ENCODE results near the gene DENND5A.
"Not testable (repeated sequence)": the region's sequence is repeated elsewhere in the genome, so short reads cannot be mapped to it uniquely, and the experiment has no call there.

DENND5A gene

GRCh38 chr11:9187616-9188015, 77.5 kb downstream of the DENND5A start:
- DNase-seq = no peak
- TF ChIP-seq POLR2A (IDR thresholded peaks at IDR 0.05; ENCODE audit: low read length) (no peak), GATA1 (IDR thresholded peaks at IDR 0.05; ENCODE audit: low read depth, low read length) (no peak)

DNA sequence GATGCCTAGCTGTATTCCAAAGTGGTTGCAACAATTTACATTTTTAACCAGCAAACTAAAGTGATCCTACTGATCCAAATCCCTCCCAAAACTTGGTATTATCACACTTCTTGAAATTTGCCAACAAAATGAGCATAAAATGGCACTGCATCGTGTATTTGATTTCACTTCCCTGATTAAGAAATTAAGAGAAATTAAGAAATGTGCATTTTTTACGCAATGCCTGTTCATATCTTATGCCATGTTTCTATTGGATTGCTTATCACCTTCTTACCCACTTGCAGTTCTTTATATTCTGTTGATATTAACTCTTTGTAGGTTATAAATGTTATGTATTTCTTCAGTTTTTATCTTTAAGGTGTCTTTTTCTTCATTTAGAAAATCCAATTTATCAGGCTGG, 80.6 kb downstream of the DENND5A start:
- TF ChIP-seq GATA1 (IDR thresholded peaks at IDR 0.05; ENCODE audit: low read depth, low read length) (no peak), POLR2A (IDR thresholded peaks at IDR 0.05; ENCODE audit: low read length) (no peak)
- DNase-seq = no peak

DNA sequence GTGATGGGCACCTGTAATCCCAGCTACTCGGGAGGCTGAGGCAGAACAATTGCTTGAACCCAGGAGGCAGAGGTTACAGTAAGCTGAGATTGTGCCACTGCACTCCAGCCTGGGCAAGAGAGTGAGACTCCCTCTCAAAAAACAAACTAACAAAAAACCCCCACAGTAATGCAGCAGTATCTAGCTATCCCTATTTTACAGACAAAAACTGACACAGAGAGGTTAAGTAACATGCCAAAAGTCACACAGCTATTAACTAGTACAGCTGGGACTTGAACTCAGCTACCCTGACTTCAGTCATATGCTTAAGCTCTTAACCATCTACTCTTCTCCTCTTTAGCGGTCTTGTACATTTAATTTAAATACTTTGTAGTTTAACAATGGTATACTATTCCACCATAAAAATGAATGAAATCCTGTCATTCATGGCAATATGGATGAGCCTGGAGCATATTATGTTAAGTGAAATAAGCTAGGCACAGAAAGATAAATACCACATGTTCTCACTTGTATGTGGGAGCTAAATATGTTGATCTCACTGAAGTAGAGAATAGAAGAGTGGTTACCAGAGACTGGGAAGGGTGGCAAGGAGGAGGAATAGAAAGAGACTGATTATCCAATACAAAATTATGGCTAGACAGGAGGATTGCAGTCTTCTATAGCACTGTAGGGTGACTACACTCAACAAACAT, 82.8 kb downstream of the DENND5A start:
- no peak for DNase-seq
- no peak for TF ChIP-seq POLR2A (IDR thresholded peaks at IDR 0.05; ENCODE audit: low read length)
- TF ChIP-seq GATA1 (IDR thresholded peaks at IDR 0.05; ENCODE audit: low read depth, low read length) = no peak

DNA sequence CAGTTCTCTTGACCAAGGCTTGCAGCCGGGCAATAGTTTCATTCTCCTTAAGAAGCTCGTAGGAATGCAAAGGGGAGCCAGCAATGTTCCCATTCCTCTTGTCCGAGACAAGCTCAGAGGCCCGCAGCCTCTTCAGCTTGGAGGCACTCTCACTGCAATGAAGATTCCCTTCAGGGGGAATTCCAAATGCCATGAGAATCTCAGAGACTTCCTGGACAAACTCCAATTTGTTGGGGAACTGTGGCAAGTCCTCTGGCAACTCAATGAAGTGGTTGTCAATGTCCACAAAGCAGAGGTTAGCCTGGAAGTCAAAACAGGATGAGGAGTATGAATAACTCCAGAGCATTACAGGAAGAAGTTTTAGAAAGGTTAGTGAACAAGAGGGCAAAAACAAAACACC, 84.4 kb downstream of the DENND5A start:
- TF ChIP-seq POLR2A (IDR thresholded peaks at IDR 0.05; ENCODE audit: low read length) (no peak), GATA1 (IDR thresholded peaks at IDR 0.05; ENCODE audit: low read depth, low read length) (no peak)
- DNase-seq = no peak

- DNase-seq = no peak
- TF ChIP-seq GATA1 (IDR thresholded peaks at IDR 0.05; ENCODE audit: low read depth, low read length) (no peak), POLR2A (IDR thresholded peaks at IDR 0.05; ENCODE audit: low read length) (no peak)
Measured at GRCh38 chr11:9179141-9179540, 86.0 kb downstream of the DENND5A start.

GRCh38 chr11:9178716-9179115, 86.4 kb downstream of the DENND5A start:
- TF ChIP-seq POLR2A (IDR thresholded peaks at IDR 0.05; ENCODE audit: low read length) (no peak), GATA1 (IDR thresholded peaks at IDR 0.05; ENCODE audit: low read depth, low read length) (no peak)
- DNase-seq = no peak

DNA sequence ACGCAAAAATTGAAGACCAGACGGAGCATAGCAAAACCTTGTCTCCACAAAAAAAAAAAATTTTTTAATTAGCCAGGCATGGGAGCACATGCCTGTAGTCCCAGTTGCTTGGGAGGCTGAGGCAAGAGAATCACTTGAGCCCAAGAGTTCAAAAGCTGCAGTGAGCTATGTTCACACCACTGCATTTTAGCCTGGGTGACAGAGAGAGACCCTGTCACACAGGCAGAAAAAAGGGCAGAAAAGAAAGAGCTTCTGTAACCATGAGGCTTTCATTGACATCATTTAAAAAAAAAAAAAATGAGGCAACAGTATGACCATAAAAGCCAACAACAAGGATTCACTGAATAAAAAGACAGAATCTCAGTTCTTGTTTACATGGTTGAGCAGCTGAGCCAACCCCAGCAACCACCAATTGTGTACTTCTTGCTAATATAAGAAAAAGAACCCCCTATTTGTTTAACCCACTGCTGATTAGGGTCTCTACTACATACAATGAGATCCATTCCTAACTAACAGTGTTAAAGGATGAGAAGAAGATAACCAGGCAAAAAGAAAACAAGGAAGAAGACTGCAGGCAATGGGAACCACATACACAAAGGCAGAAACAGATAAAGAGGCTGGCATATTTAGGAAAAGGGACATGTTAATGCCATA, 87.6 kb downstream of the DENND5A start:
- TF ChIP-seq GATA1 (IDR thresholded peaks at IDR 0.05; ENCODE audit: low read depth, low read length) (no peak), POLR2A (IDR thresholded peaks at IDR 0.05; ENCODE audit: low read length) (no peak)
- DNase-seq = no peak

GRCh38 chr11:9176550-9176949, 88.6 kb downstream of the DENND5A start:
- DNase-seq = no peak
- no peak for TF ChIP-seq POLR2A (IDR thresholded peaks at IDR 0.05; ENCODE audit: low read length)
- TF ChIP-seq GATA1 (IDR thresholded peaks at IDR 0.05; ENCODE audit: low read depth, low read length) = no peak

DNA sequence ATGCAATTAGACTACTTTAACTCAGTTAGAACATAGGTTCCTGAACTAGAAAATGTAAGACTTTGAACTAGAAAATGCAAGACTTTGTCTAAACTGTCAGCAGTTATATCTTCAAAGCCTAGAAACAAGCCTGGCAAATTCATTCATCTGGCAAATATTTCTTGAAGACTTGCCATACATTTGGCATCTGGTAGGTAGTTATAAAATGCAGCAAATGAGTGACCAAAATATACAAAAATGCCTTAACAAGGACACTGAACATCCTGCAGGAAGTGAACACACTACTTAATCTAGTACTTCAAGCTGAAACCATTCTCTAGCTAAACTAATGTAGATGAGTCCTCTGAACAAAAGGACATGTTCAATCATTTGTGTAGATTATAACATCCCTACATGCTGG, 89.0 kb downstream of the DENND5A start:
- no peak for TF ChIP-seq GATA1 (IDR thresholded peaks at IDR 0.05; ENCODE audit: low read depth, low read length)
- no peak for TF ChIP-seq POLR2A (IDR thresholded peaks at IDR 0.05; ENCODE audit: low read length)
- no peak for DNase-seq

DNA sequence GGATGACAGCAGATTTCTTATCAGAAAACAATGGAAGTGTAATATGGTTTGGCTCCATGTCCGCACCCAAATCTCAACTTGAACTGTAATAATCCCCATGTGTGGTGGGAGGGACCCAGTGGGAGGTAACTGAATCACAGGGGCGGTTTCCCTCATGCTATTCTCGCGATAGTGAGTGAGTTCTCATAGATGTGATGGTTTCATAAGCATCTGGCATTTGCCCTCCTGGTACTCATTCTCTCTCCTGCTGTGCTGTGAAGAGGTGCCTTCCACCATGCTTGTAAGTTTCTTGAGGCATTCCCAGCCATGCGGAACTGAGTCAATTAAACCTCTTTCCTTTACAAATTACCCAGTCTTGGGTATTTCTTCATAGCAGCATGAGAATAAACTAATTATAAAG, 92.8 kb downstream of the DENND5A start:
- TF ChIP-seq GATA1 (IDR thresholded peaks at IDR 0.05; ENCODE audit: low read depth, low read length) = no peak
- no peak for TF ChIP-seq POLR2A (IDR thresholded peaks at IDR 0.05; ENCODE audit: low read length)
- no peak for DNase-seq

DNA sequence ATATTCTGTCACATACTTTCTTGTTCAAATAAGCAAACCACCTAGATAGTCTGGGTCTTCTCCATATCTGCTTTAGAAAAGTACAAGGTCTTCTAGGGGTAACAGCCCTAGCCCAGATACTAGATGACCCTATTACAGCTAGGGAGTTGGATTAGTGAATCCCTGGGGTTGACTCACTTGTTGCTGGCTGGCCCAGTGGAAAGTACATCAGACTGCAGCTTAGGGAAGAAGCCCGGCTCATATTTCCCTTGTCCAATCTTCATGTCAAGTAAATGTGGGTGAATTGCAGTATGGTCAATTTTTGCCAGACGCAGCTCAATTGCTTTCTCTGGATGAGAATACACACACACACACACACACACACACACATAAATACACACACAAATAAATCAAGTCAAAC, 94.7 kb downstream of the DENND5A start:
- DNase-seq = no peak
- TF ChIP-seq POLR2A (IDR thresholded peaks at IDR 0.05; ENCODE audit: low read length) (no peak), GATA1 (IDR thresholded peaks at IDR 0.05; ENCODE audit: low read depth, low read length) (no peak)

GRCh38 chr11:9169595-9170295, 95.4 kb downstream of the DENND5A start:
- DNase-seq = no peak
- TF ChIP-seq GATA1 (IDR thresholded peaks at IDR 0.05; ENCODE audit: low read depth, low read length) = no peak
- no peak for TF ChIP-seq POLR2A (IDR thresholded peaks at IDR 0.05; ENCODE audit: low read length)

DNA sequence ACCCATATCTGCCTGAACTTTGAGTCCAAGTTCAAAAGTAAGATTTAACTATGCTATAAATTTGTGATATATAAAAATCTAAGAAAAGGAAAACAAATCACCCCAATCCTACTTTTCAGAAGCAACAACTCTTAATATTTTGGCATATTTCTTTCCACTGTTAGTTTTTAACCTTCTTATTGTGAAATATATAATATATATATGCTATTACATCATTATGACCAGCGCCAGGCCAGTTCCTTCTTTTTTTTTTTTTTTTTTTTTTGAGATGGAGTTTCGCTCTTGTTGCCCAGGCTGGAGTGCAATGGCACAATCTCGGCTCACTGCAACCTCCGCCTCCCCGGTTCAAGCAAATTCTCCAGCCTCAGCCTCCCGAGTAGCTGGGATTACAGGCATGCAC, 103.2 kb downstream of the DENND5A start:
- DNase-seq = not testable (repeated sequence)

- DNase-seq = no peak
Measured at GRCh38 chr11:9160166-9160565, 105.0 kb downstream of the DENND5A start.

DNA sequence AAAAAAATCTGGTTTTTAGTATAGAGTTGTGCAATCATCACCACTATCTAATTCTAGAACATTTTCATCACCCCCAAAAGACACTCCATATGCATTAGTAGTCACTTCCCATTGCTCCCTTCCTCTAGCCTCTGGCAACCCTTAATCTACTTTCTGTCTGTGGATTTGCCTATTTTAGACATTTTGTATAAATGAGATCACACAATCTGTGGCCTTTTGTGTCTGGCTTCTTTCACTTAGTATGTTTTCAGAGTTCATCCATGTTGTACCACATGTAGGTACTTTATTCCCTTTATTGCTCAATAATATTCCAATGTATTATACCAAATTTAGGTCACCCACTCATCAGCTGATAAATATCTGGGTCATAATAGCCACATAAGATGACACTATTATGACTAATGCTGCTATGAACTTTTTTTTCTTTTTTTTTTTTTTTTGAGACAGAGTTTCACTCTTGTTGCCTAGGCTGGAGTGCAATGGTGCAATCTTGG, 106.2 kb downstream of the DENND5A start:
- DNase-seq = no peak
- TF ChIP-seq GATA1 (IDR thresholded peaks at IDR 0.05; ENCODE audit: low read depth, low read length) = no peak

More at GRCh38 chr11:9160166-9160565, 105.0 kb downstream of the DENND5A start:
- no peak for TF ChIP-seq POLR2A (IDR thresholded peaks at IDR 0.05; ENCODE audit: low read length)
